Neural cell (in vitro differentiated cells): ENCODE measurements around the gene TOGARAM2. TPM values are rescaled to one million over a fixed set of nuclear protein-coding genes. Genes with fewer than 3 reads are reported as not detected.

ENCODE experiments used
- H2AFZ ChIP-seq: fragments of 200-600, 300-800 bp; sonication (generic), shearing (Covaris generic); 2 replicates; pipeline ENCODE4 v1.6.0; 2014; ENCODE audit warnings: low read depth, mild to moderate bottlenecking, antibody characterized with exemption, low read length, moderate library complexity
- H3F3A ChIP-seq: fragments of 200-600 bp; shearing (Covaris generic); 2 replicates; pipeline ENCODE4 v1.6.1; 2016; ENCODE audit warnings: mild to moderate bottlenecking, moderate library complexity, mixed read lengths, antibody characterized with exemption, low read length; ENCODE audit not compliant: insufficient read depth, poor library complexity, severe bottlenecking
- H3K27ac ChIP-seq: fragments of 200-600, 300-800 bp; sonication (generic), shearing (Covaris generic); 2 replicates; pipeline ENCODE4 v1.5.1; 2014; ENCODE audit warnings: mild to moderate bottlenecking, low read length, moderate library complexity
- H3K27me3 ChIP-seq: fragments of 300-800, 200-600 bp; sonication (generic), shearing (Covaris generic); 2 replicates; pipeline ENCODE4 v1.6.0; 2014; ENCODE audit warnings: mild to moderate bottlenecking, low read depth, low read length, moderate library complexity; ENCODE audit not compliant: insufficient read depth
- H3K36me3 ChIP-seq: fragments of 300-800, 200-600 bp; sonication (generic), shearing (Covaris generic); 2 replicates; pipeline ENCODE4 v1.5.1; 2014; ENCODE audit warnings: mild to moderate bottlenecking, antibody characterized with exemption, low read length, moderate library complexity; ENCODE audit not compliant: insufficient read depth
- H3K4me2 ChIP-seq: fragments of 300-800, 200-600 bp; sonication (generic), shearing (Covaris generic); 2 replicates; pipeline ENCODE4 v1.6.0; 2014; ENCODE audit warnings: mild to moderate bottlenecking, low read length
- H3K4me3 ChIP-seq: fragments of 300-800, 200-600 bp; sonication (generic), shearing (Covaris generic); 2 replicates; pipeline ENCODE4 v1.5.1; 2014; ENCODE audit warnings: mild to moderate bottlenecking, low read length, moderate library complexity
- H3K79me2 ChIP-seq: fragments of 200-600 bp; shearing (Covaris generic); replicated peaks from 2 replicates; pipeline ENCODE4 v1.6.0; 2014; ENCODE audit warnings: mild to moderate bottlenecking, low read length, moderate library complexity; ENCODE audit not compliant: insufficient read depth
- H3K9ac ChIP-seq: fragments of 300-800, 200-600 bp; sonication (generic), shearing (Covaris generic); 2 replicates; pipeline ENCODE4 v1.6.1; 2016; ENCODE audit warnings: mild to moderate bottlenecking, low read length, mixed read lengths
- H3K9me2 ChIP-seq: fragments of 200-600 bp; shearing (Covaris generic); 2 replicates; pipeline ENCODE4 v1.6.1; 2016; ENCODE audit warnings: mild to moderate bottlenecking, low read length, mixed read lengths; ENCODE audit not compliant: insufficient read depth
- H3K9me3 ChIP-seq: fragments of 200-600, 300-800 bp; sonication (generic), shearing (Covaris generic); 2 replicates; pipeline ENCODE4 v1.6.1; 2016; ENCODE audit warnings: mild to moderate bottlenecking, mixed run types, low read length, moderate library complexity, mixed read lengths
- H4K20me1 ChIP-seq: fragments of 200-600 bp; shearing (Covaris generic); 2 replicates; pipeline ENCODE4 v1.6.1; 2016; ENCODE audit warnings: mild to moderate bottlenecking, mixed run types; ENCODE audit not compliant: insufficient read depth
- EP300 ChIP-seq: fragments of 450-650 bp; conservative IDR thresholded peaks from 2 replicates; pipeline ENCODE4 v1.6.1; 2014; ENCODE audit warnings: antibody characterized with exemption, mild to moderate bottlenecking, moderate library complexity; ENCODE audit not compliant: poor library complexity, severe bottlenecking
- MXI1 ChIP-seq: fragments of 450-650 bp; conservative IDR thresholded peaks from 2 replicates; pipeline ENCODE4 v1.6.1; 2014; ENCODE audit warnings: antibody characterized with exemption, mild to moderate bottlenecking; ENCODE audit not compliant: poor library complexity, severe bottlenecking
- POLR2AphosphoS5 ChIP-seq: IDR thresholded peaks from 2 replicates; pipeline ENCODE4 v1.6.1; 2012
- RAD21 ChIP-seq: fragments of 450-650 bp; conservative IDR thresholded peaks from 2 replicates; pipeline ENCODE4 v1.6.1; 2014; ENCODE audit warnings: antibody characterized with exemption, mild to moderate bottlenecking, moderate library complexity
- SMC3 ChIP-seq: fragments of 450-650 bp; conservative IDR thresholded peaks from 2 replicates; pipeline ENCODE4 v1.6.1; 2014; ENCODE audit warnings: antibody characterized with exemption, mild to moderate bottlenecking, moderate library complexity; ENCODE audit not compliant: poor library complexity
- polyA plus RNA-seq: library from polyadenylated mRNA; depleted of rRNA; stranded (reverse); fragments of >200 nt; gene quantifications from 2 replicates; pipeline ENCODE4 v1.2.3, GENCODE V29; 2014
- TF ChIP-seq, protein P1 (sequence below): IDR thresholded peaks from 2 replicates; pipeline ENCODE4 v1.6.1; 2012; ENCODE audit warnings: borderline replicate concordance
- TF ChIP-seq, protein P2 (sequence below): fragments of 450-650 bp; IDR thresholded peaks from 2 replicates; pipeline ENCODE4 v1.5.1; 2014; ENCODE audit warnings: antibody characterized with exemption, mild to moderate bottlenecking, moderate library complexity; ENCODE audit not compliant: poor library complexity, severe bottlenecking

TOGARAM2 gene
- polyA plus RNA-seq, 1 donor from 2014 or later = 0.10 TPM

DNA sequence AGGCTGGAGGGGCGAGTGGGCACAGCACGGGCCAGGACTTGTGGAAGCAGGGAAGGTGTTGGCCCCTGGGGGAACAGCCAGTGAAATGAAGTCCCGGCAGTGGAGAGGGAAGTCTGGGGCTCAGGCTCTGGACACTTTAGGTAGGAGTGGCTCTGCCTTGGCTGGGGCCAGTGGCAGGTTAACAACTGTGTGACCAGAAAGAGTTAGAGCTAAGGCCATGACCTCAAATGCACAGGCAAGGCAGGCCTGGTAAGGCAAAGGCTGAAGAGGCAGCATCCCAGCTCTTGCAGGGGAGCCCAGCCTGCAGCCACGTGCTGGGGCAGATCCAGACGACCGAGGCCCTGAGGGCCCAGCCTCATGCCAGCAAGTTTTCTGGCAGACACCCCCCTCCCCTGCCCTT lies 71.7 kb downstream of the TOGARAM2 start:
- no peak overlapping the region for H3K9ac ChIP-seq
- no peak overlapping the region for H3K4me3 ChIP-seq
- no peaks in the 10 kb centered on the region for H3K9me2 ChIP-seq
- no peaks in the 10 kb centered on the region for H3F3A ChIP-seq
- H3K27me3 ChIP-seq = no peaks in the 10 kb centered on the region
- TF ChIP-seq MXI1 (no peak), POLR2AphosphoS5 (no peak), RAD21 (no peak), SMC3 (no peak), EP300 (no peak)
- TF ChIP-seq, protein P1, sequence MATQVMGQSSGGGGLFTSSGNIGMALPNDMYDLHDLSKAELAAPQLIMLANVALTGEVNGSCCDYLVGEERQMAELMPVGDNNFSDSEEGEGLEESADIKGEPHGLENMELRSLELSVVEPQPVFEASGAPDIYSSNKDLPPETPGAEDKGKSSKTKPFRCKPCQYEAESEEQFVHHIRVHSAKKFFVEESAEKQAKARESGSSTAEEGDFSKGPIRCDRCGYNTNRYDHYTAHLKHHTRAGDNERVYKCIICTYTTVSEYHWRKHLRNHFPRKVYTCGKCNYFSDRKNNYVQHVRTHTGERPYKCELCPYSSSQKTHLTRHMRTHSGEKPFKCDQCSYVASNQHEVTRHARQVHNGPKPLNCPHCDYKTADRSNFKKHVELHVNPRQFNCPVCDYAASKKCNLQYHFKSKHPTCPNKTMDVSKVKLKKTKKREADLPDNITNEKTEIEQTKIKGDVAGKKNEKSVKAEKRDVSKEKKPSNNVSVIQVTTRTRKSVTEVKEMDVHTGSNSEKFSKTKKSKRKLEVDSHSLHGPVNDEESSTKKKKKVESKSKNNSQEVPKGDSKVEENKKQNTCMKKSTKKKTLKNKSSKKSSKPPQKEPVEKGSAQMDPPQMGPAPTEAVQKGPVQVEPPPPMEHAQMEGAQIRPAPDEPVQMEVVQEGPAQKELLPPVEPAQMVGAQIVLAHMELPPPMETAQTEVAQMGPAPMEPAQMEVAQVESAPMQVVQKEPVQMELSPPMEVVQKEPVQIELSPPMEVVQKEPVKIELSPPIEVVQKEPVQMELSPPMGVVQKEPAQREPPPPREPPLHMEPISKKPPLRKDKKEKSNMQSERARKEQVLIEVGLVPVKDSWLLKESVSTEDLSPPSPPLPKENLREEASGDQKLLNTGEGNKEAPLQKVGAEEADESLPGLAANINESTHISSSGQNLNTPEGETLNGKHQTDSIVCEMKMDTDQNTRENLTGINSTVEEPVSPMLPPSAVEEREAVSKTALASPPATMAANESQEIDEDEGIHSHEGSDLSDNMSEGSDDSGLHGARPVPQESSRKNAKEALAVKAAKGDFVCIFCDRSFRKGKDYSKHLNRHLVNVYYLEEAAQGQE = no peak
- H3K4me2 ChIP-seq = no peak overlapping the region
- no peaks in the 10 kb centered on the region for H3K36me3 ChIP-seq
- no peak overlapping the region for H2AFZ ChIP-seq
- H3K79me2 ChIP-seq = no peaks in the 10 kb centered on the region
- H3K27ac ChIP-seq = no peak overlapping the region
- no peaks in the 10 kb centered on the region for H3K9me3 ChIP-seq
- no peaks in the 10 kb centered on the region for H4K20me1 ChIP-seq

DNA sequence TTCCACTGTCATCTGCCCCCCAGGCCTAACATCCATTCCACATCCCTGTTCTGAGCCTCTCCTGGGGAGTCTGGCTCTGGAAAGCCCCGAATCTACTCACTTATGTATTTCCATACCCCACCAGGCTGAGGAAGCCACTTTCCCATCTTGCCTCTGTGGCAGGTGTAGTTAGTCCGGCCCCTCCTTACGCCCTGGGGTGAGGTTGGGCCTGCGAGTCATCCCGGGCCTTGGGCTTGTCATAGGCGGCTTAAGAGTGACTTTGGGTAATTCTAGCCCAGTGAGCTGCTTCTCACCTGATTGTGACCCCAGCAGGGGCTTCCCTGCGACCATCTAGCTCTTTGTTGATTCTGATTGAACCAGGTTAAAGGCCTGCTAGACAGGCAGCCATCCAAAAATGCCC lies 72.1 kb downstream of the TOGARAM2 start:
- H3K9ac ChIP-seq = no peak overlapping the region
- TF ChIP-seq SMC3 (no peak), RAD21 (no peak), MXI1 (no peak)
- TF ChIP-seq, protein P2, sequence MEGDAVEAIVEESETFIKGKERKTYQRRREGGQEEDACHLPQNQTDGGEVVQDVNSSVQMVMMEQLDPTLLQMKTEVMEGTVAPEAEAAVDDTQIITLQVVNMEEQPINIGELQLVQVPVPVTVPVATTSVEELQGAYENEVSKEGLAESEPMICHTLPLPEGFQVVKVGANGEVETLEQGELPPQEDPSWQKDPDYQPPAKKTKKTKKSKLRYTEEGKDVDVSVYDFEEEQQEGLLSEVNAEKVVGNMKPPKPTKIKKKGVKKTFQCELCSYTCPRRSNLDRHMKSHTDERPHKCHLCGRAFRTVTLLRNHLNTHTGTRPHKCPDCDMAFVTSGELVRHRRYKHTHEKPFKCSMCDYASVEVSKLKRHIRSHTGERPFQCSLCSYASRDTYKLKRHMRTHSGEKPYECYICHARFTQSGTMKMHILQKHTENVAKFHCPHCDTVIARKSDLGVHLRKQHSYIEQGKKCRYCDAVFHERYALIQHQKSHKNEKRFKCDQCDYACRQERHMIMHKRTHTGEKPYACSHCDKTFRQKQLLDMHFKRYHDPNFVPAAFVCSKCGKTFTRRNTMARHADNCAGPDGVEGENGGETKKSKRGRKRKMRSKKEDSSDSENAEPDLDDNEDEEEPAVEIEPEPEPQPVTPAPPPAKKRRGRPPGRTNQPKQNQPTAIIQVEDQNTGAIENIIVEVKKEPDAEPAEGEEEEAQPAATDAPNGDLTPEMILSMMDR = no peak
- TF ChIP-seq, protein P1 = no peak

More for the DNA sequence above, 72.1 kb downstream of the TOGARAM2 start:
- H3K79me2 ChIP-seq = no peaks in the 10 kb centered on the region
- H3K27me3 ChIP-seq = no peaks in the 10 kb centered on the region
- no peaks in the 10 kb centered on the region for H3K9me3 ChIP-seq
- no peak overlapping the region for H3K27ac ChIP-seq
- no peaks in the 10 kb centered on the region for H3F3A ChIP-seq
- no peak overlapping the region for H2AFZ ChIP-seq
- H4K20me1 ChIP-seq = no peaks in the 10 kb centered on the region
- no peaks in the 10 kb centered on the region for H3K9me2 ChIP-seq
- no peaks in the 10 kb centered on the region for H3K36me3 ChIP-seq
- no peak overlapping the region for H3K4me2 ChIP-seq
- H3K4me3 ChIP-seq = no peak overlapping the region
